Esophagus muscularis mucosa (tissue), 2 donors: ENCODE measurements around the gene HYDIN.
"Not testable (repeated sequence)": the region's sequence is repeated elsewhere in the genome, so short reads cannot be mapped to it uniquely, and the experiment has no call there.

Source experiments
- EP300 ChIP-seq: sonication (generic); formaldehyde crosslinking; IDR thresholded peaks from one replicate; pipeline ENCODE4 v1.6.1; 2017; ENCODE audit warnings: antibody characterized with exemption
- POLR2A ChIP-seq: fragments of 450-650 bp; IDR thresholded peaks from one replicate; pipeline ENCODE4 v1.6.1; 2017; ENCODE audit warnings: antibody characterized with exemption, moderate library complexity, mild to moderate bottlenecking, low read depth

- not testable (repeated sequence) for TF ChIP-seq EP300, POLR2A
These were observed 73.2 kb downstream of the HYDIN start for GRCh38 chr16:71157278-71157677.
